ENCODE measurements around the gene CFAP69.

- TF ChIP-seq USF1 (CRISPR knock-in tag; IDR thresholded peaks at IDR 0.05) (no peak), NR2C2 (CRISPR knock-in tag; IDR thresholded peaks at IDR 0.05) (no peak), PRDM15 (CRISPR knock-in tag; IDR thresholded peaks at IDR 0.05) (no peak), TEAD4 (CRISPR knock-in tag; IDR thresholded peaks at IDR 0.05) (no peak), CTCF (IDR thresholded peaks at IDR 0.05) (no peak), JAZF1 (CRISPR knock-in tag; IDR thresholded peaks at IDR 0.05) (no peak), SMAD4 (CRISPR knock-in tag; IDR thresholded peaks at IDR 0.05) (no peak), IRF1 (CRISPR knock-in tag; IDR thresholded peaks at IDR 0.05) (no peak)
These were observed 11.4 kb upstream of the CFAP69 start for GRCh38 chr7:90233569-90233968.

Data from WTC11 (cell line).